Prostate gland (tissue), 2 donors: ENCODE measurements around the gene ZBED1.

Source experiments
- POLR2A ChIP-seq: fragments of 450-650 bp; IDR thresholded peaks from one replicate; pipeline ENCODE4 v1.6.1; 2016; ENCODE audit warnings: antibody characterized with exemption, mild to moderate bottlenecking
- POLR2AphosphoS5 ChIP-seq: sonication (generic); formaldehyde crosslinking; IDR thresholded peaks from one replicate; pipeline ENCODE4 v1.6.1; 2017; ENCODE audit warnings: antibody characterized with exemption
- TF ChIP-seq, protein P1 (sequence below), 4 experiments: fragments of 200-600 bp in 2 of 4; fragments of 450-650 bp in 2 of 4; sonication (generic) in 2 of 4; IDR thresholded peaks; 1 replicate in 3 of 4; 2 replicates in 1 of 4; pipeline ENCODE4 v1.5.1; 2016 to 2019; ENCODE audit warnings: antibody characterized with exemption in 4 of 4, mild to moderate bottlenecking in 2 of 4, moderate library complexity in 2 of 4

DNA sequence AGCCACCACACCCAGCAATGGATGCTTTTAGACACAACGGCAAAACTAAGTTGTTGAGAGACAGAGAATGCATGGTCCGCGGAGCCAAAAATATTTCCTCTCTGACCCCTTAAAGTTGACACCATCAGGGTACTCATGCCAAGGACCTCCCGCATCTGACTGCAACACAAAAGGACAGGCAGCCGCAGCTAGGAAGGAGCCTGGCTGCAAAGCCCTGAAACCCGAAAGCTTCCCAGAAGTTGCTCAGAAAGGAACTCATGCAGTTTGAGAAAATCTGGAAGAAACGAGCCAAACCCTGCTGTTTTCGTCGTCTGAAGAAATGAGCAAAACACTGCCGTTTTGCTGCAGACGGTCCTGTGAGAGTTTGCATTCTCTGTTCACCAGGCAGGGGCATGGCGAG is 16.5 kb downstream of the ZBED1 start:
- TF ChIP-seq, protein P1, sequence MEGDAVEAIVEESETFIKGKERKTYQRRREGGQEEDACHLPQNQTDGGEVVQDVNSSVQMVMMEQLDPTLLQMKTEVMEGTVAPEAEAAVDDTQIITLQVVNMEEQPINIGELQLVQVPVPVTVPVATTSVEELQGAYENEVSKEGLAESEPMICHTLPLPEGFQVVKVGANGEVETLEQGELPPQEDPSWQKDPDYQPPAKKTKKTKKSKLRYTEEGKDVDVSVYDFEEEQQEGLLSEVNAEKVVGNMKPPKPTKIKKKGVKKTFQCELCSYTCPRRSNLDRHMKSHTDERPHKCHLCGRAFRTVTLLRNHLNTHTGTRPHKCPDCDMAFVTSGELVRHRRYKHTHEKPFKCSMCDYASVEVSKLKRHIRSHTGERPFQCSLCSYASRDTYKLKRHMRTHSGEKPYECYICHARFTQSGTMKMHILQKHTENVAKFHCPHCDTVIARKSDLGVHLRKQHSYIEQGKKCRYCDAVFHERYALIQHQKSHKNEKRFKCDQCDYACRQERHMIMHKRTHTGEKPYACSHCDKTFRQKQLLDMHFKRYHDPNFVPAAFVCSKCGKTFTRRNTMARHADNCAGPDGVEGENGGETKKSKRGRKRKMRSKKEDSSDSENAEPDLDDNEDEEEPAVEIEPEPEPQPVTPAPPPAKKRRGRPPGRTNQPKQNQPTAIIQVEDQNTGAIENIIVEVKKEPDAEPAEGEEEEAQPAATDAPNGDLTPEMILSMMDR (IDR thresholded peaks at IDR 0.05): no peak
- TF ChIP-seq POLR2A: no peak
- TF ChIP-seq POLR2AphosphoS5: no peak
